HEK293 (cell line): ENCODE data around the gene PCLO.

Experiments
- CTCF ChIA-PET: fragments of 350-600 bp; formaldehyde crosslinking; extraction: SDS; loops from one replicate; lab custom pipeline; 2021; ENCODE audit warnings: antibody characterized with exemption; lab: Yijun Ruan, JAX
- POLR2A ChIA-PET: fragments of 300-600 bp; formaldehyde crosslinking; extraction: SDS; loops from one replicate; lab custom pipeline; 2020; ENCODE audit warnings: antibody characterized with exemption, inconsistent platforms; lab: Yijun Ruan, JAX
- H3K27ac ChIP-seq: fragments of 200-500 bp; sonication (Bioruptor generic); 2 replicates; pipeline ENCODE4 v1.5.1; 2014; ENCODE audit warnings: low read depth, low read length, control low read depth, inconsistent platforms; ENCODE audit errors: extremely low read depth
- H3K36me3 ChIP-seq, 2 experiments: fragments of 200-500 bp in 1 of 2; sonication (Bioruptor generic) in 1 of 2; 1 replicate in 1 of 2; 2 replicates in 1 of 2; pipeline ENCODE4 v1.5.1; 2014 to 2017; ENCODE audit warnings: inconsistent platforms in 2 of 2, low read length in 2 of 2; ENCODE audit not compliant: control insufficient read depth in 2 of 2, insufficient read depth in 1 of 2
- H3K4me1 ChIP-seq: fragments of 200-500 bp; sonication (Bioruptor generic); 2 replicates; pipeline ENCODE4 v1.5.1; 2014; ENCODE audit warnings: mild to moderate bottlenecking, low read length, inconsistent platforms; ENCODE audit not compliant: control insufficient read depth, insufficient read depth
- H3K4me3 ChIP-seq: 2 replicates; pipeline ENCODE4 v1.5.1; 2011; ENCODE audit warnings: low read depth, mild to moderate bottlenecking, control low read depth, low read length, moderate library complexity
- H3K9me3 ChIP-seq: fragments of 200-500 bp; sonication (Bioruptor generic); 2 replicates; pipeline ENCODE4 v1.5.1; 2014; ENCODE audit warnings: low read depth, low read length, inconsistent platforms; ENCODE audit not compliant: control insufficient read depth, insufficient read depth
- FEZF1 ChIP-seq: fragments of 450-650 bp; formaldehyde crosslinking; IDR thresholded peaks from 2 replicates; pipeline ENCODE4 v1.5.1; 2016; ENCODE audit warnings: missing biosample characterization, missing genetic modification characterization
- HOXC10 ChIP-seq: sonication (generic); formaldehyde crosslinking; IDR thresholded peaks from 2 replicates; pipeline ENCODE4 v1.8.1; 2023; ENCODE audit warnings: mild to moderate bottlenecking, missing genetic modification reagents
- KLF1 ChIP-seq: fragments of 450-650 bp; formaldehyde crosslinking; IDR thresholded peaks from 2 replicates; pipeline ENCODE4 v1.5.1; 2016; ENCODE audit warnings: missing biosample characterization, missing genetic modification characterization
- KLF10 ChIP-seq: fragments of 450-650 bp; IDR thresholded peaks from 2 replicates; pipeline ENCODE4 v1.5.1; 2018; ENCODE audit warnings: missing biosample characterization, mild to moderate bottlenecking, missing genetic modification characterization
- MEIS1 ChIP-seq: sonication (generic); formaldehyde crosslinking; IDR thresholded peaks from 2 replicates; pipeline ENCODE4 v1.8.1; 2022; ENCODE audit warnings: missing genetic modification reagents, mild to moderate bottlenecking, borderline replicate concordance
- PBX3 ChIP-seq: sonication (generic); formaldehyde crosslinking; IDR thresholded peaks from 2 replicates; pipeline ENCODE4 v1.8.1; 2022; ENCODE audit warnings: mild to moderate bottlenecking, moderate library complexity, missing genetic modification reagents
- REPIN1 ChIP-seq: fragments of 450-650 bp; formaldehyde crosslinking; IDR thresholded peaks from 2 replicates; pipeline ENCODE4 v1.5.1; 2017; ENCODE audit warnings: missing biosample characterization, missing genetic modification characterization, low read depth
- SALL2 ChIP-seq: fragments of 450-650 bp; formaldehyde crosslinking; IDR thresholded peaks from 2 replicates; pipeline ENCODE4 v1.5.0; 2017; ENCODE audit warnings: missing biosample characterization, mild to moderate bottlenecking, missing genetic modification characterization, borderline replicate concordance
- SP2 ChIP-seq: fragments of 450-650 bp; formaldehyde crosslinking; IDR thresholded peaks from 2 replicates; pipeline ENCODE4 v1.5.1; 2016; ENCODE audit warnings: missing biosample characterization, missing genetic modification characterization
- ZFHX2 ChIP-seq: fragments of 450-650 bp; formaldehyde crosslinking; conservative IDR thresholded peaks from 2 replicates; pipeline ENCODE4 v1.5.1; 2016; ENCODE audit warnings: missing biosample characterization, missing genetic modification characterization
- ZNF132 ChIP-seq: fragments of 450-650 bp; formaldehyde crosslinking; IDR thresholded peaks from 2 replicates; pipeline ENCODE4 v1.5.1; 2017; ENCODE audit warnings: missing biosample characterization, missing genetic modification characterization, borderline replicate concordance
- ZNF133 ChIP-seq: fragments of 450-650 bp; formaldehyde crosslinking; IDR thresholded peaks from 2 replicates; pipeline ENCODE4 v1.5.1; 2016; ENCODE audit warnings: missing biosample characterization, missing genetic modification characterization
- ZNF184 ChIP-seq: fragments of 450-650 bp; IDR thresholded peaks from 2 replicates; pipeline ENCODE4 v1.5.1; 2018; ENCODE audit warnings: missing biosample characterization, mild to moderate bottlenecking, missing genetic modification characterization
- ZNF223 ChIP-seq: fragments of 450-650 bp; formaldehyde crosslinking; IDR thresholded peaks from 2 replicates; pipeline ENCODE4 v1.5.1; 2016; ENCODE audit warnings: missing biosample characterization, missing genetic modification characterization
- ZNF239 ChIP-seq: fragments of 450-650 bp; formaldehyde crosslinking; IDR thresholded peaks from 2 replicates; pipeline ENCODE4 v1.5.1; 2016; ENCODE audit warnings: missing biosample characterization, missing genetic modification characterization
- ZNF292 ChIP-seq: fragments of 450-650 bp; formaldehyde crosslinking; IDR thresholded peaks from 2 replicates; pipeline ENCODE4 v1.5.1; 2016; ENCODE audit warnings: low read depth, missing biosample characterization, missing genetic modification characterization, borderline replicate concordance
- ZNF311 ChIP-seq: fragments of 450-650 bp; formaldehyde crosslinking; IDR thresholded peaks from 2 replicates; pipeline ENCODE4 v1.5.1; 2017; ENCODE audit warnings: missing biosample characterization, missing genetic modification characterization, borderline replicate concordance
- ZNF324 ChIP-seq: fragments of 450-650 bp; formaldehyde crosslinking; IDR thresholded peaks from 2 replicates; pipeline ENCODE4 v1.5.1; 2016; ENCODE audit warnings: missing biosample characterization, missing genetic modification characterization
- ZNF335 ChIP-seq: fragments of 450-650 bp; formaldehyde crosslinking; conservative IDR thresholded peaks from 2 replicates; pipeline ENCODE4 v1.5.1; 2016; ENCODE audit warnings: missing biosample characterization, missing genetic modification characterization
- ZNF341 ChIP-seq: fragments of 450-650 bp; formaldehyde crosslinking; IDR thresholded peaks from 2 replicates; pipeline ENCODE4; 2016; ENCODE audit warnings: low read depth, missing biosample characterization, missing genetic modification characterization
- ZNF354C ChIP-seq: fragments of 450-650 bp; formaldehyde crosslinking; IDR thresholded peaks from 2 replicates; pipeline ENCODE4 v1.5.1; 2016; ENCODE audit warnings: missing biosample characterization, missing genetic modification characterization, low read depth, borderline replicate concordance
- ZNF366 ChIP-seq: fragments of 450-650 bp; formaldehyde crosslinking; conservative IDR thresholded peaks from 2 replicates; pipeline ENCODE4 v1.5.1; 2016; ENCODE audit warnings: missing biosample characterization, missing genetic modification characterization
- ZNF37A ChIP-seq: fragments of 450-650 bp; IDR thresholded peaks from 2 replicates; pipeline ENCODE4 v1.5.1; 2018; ENCODE audit warnings: missing biosample characterization, missing genetic modification characterization
- ZNF423 ChIP-seq: fragments of 450-650 bp; formaldehyde crosslinking; IDR thresholded peaks from 2 replicates; pipeline ENCODE4 v1.5.1; 2016; ENCODE audit warnings: missing biosample characterization, missing genetic modification characterization
- ZNF501 ChIP-seq: fragments of 450-650 bp; formaldehyde crosslinking; IDR thresholded peaks from 2 replicates; pipeline ENCODE4 v1.5.1; 2016; ENCODE audit warnings: missing biosample characterization, missing genetic modification characterization
- ZNF514 ChIP-seq: fragments of 450-650 bp; formaldehyde crosslinking; IDR thresholded peaks from 2 replicates; pipeline ENCODE4 v1.5.1; 2016; ENCODE audit warnings: missing biosample characterization, missing genetic modification characterization
- ZNF555 ChIP-seq: fragments of 450-650 bp; formaldehyde crosslinking; conservative IDR thresholded peaks from 2 replicates; pipeline ENCODE4 v1.5.1; 2017; ENCODE audit warnings: missing biosample characterization, mild to moderate bottlenecking, missing genetic modification characterization, inconsistent platforms
- ZNF580 ChIP-seq: fragments of 450-650 bp; formaldehyde crosslinking; IDR thresholded peaks from 2 replicates; pipeline ENCODE4 v1.5.1; 2016; ENCODE audit warnings: missing biosample characterization, missing genetic modification characterization
- ZNF596 ChIP-seq: fragments of 450-650 bp; IDR thresholded peaks from 2 replicates; pipeline ENCODE4 v1.5.0; 2018; ENCODE audit warnings: missing biosample characterization, mild to moderate bottlenecking, missing genetic modification characterization, moderate library complexity
- ZNF623 ChIP-seq: fragments of 450-650 bp; formaldehyde crosslinking; IDR thresholded peaks from 2 replicates; pipeline ENCODE4 v1.5.1; 2016; ENCODE audit warnings: missing biosample characterization, missing genetic modification characterization
- ZNF629 ChIP-seq: fragments of 450-650 bp; formaldehyde crosslinking; IDR thresholded peaks from 2 replicates; pipeline ENCODE4 v1.5.1; 2017; ENCODE audit warnings: missing biosample characterization, missing genetic modification characterization
- ZNF670 ChIP-seq: fragments of 450-650 bp; formaldehyde crosslinking; IDR thresholded peaks from 2 replicates; pipeline ENCODE4 v1.5.1; 2016; ENCODE audit warnings: missing biosample characterization, missing genetic modification characterization, low read depth
- ZNF776 ChIP-seq: fragments of 450-650 bp; formaldehyde crosslinking; IDR thresholded peaks from 2 replicates; pipeline ENCODE4 v1.5.0; 2017; ENCODE audit warnings: missing biosample characterization, missing genetic modification characterization, borderline replicate concordance
- ZSCAN4 ChIP-seq: fragments of 450-650 bp; formaldehyde crosslinking; IDR thresholded peaks from 2 replicates; pipeline ENCODE4 v1.5.1; 2017; ENCODE audit warnings: missing biosample characterization, missing genetic modification characterization
- ZXDB ChIP-seq: fragments of 450-650 bp; formaldehyde crosslinking; IDR thresholded peaks from 2 replicates; pipeline ENCODE4 v1.5.1; 2016; ENCODE audit warnings: missing biosample characterization, missing genetic modification characterization

Gene PCLO

GRCh38 chr7:83178066-83178465, 15.4 kb upstream of the PCLO start:
- TF ChIP-seq ZNF133 (peak; percentile 83), MEIS1 (CRISPR knock-in tag) (no peak), REPIN1 (tag by site-specific recombination) (no peak), ZXDB (no peak), ZNF354C (tag by site-specific recombination) (no peak)
- H3K36me3 ChIP-seq, result no peaks in the 10 kb centered on the region
- no peak overlapping the region for H3K27ac ChIP-seq
- no peaks in the 10 kb centered on the region for H3K9me3 ChIP-seq
- no peak overlapping the region for H3K4me3 ChIP-seq
- ChIA-PET POLR2A (no interaction called here), CTCF (no interaction called here)
- no peaks in the 10 kb centered on the region for H3K4me1 ChIP-seq

- H3K36me3 ChIP-seq, result no peaks in the 10 kb centered on the region
- TF ChIP-seq ZNF223 (tag by site-specific recombination) (no peak), ZNF514 (tag by site-specific recombination) (no peak), ZNF623 (peak; percentile 88), ZNF292 (no peak), ZNF324 (tag by site-specific recombination) (no peak), ZNF37A (no peak), ZNF335 (tag by site-specific recombination) (no peak), ZNF184 (no peak), ZNF580 (tag by site-specific recombination) (0 out of 2 replicates have a peak, but pooled peaks have one; percentile 15), KLF1 (tag by site-specific recombination) (no peak), KLF10 (tag by site-specific recombination) (no peak), ZNF670 (tag by site-specific recombination) (no peak)
- ChIA-PET CTCF (no interaction called here), POLR2A (no interaction called here)
- no peaks in the 10 kb centered on the region for H3K4me1 ChIP-seq
- H3K27ac ChIP-seq, result no peak overlapping the region
- no peaks in the 10 kb centered on the region for H3K9me3 ChIP-seq
- H3K4me3 ChIP-seq, result no peak overlapping the region
Observed at GRCh38 chr7:83173664-83174063, 11.0 kb upstream of the PCLO start.

GRCh38 chr7:83166781-83167180, 4.1 kb upstream of the PCLO start:
- POLR2A ChIA-PET, result no interaction called here
- CTCF ChIA-PET, result no interaction called here
- Histone ChIP-seq H3K27ac (no peak overlapping the region), H3K9me3 (no peaks in the 10 kb centered on the region), H3K4me1 (no peaks in the 10 kb centered on the region), H3K36me3 (no peaks in the 10 kb centered on the region), H3K4me3 (no peak overlapping the region)
- TF ChIP-seq PBX3 (CRISPR knock-in tag) (no peak), ZNF629 (tag by site-specific recombination) (no peak), ZNF501 (no peak), ZNF132 (tag by site-specific recombination) (no peak), ZFHX2 (tag by site-specific recombination) (no peak), ZNF596 (tag by site-specific recombination) (no peak), ZNF555 (no peak), ZNF341 (tag by site-specific recombination) (no peak), ZNF239 (no peak), ZNF776 (no peak), ZNF366 (tag by site-specific recombination) (no peak), ZNF423 (tag by site-specific recombination) (no peak), ZSCAN4 (tag by site-specific recombination) (no peak), HOXC10 (CRISPR knock-in tag) (no peak), FEZF1 (tag by site-specific recombination) (no peak), SALL2 (tag by site-specific recombination) (no peak), SP2 (tag by site-specific recombination) (no peak), ZNF311 (no peak)
